Ishikawa (cell line): ENCODE results near the gene ADAM19.

ENCODE experiments used
- CEBPB ChIP-seq: IDR thresholded peaks from 2 replicates; pipeline ENCODE4 v1.6.1; 2012
- EGR1 ChIP-seq: IDR thresholded peaks from 2 replicates; pipeline ENCODE4 v1.6.1; 2012
- USF1 ChIP-seq: IDR thresholded peaks from 2 replicates; pipeline ENCODE4 v1.6.1; 2012

DNA sequence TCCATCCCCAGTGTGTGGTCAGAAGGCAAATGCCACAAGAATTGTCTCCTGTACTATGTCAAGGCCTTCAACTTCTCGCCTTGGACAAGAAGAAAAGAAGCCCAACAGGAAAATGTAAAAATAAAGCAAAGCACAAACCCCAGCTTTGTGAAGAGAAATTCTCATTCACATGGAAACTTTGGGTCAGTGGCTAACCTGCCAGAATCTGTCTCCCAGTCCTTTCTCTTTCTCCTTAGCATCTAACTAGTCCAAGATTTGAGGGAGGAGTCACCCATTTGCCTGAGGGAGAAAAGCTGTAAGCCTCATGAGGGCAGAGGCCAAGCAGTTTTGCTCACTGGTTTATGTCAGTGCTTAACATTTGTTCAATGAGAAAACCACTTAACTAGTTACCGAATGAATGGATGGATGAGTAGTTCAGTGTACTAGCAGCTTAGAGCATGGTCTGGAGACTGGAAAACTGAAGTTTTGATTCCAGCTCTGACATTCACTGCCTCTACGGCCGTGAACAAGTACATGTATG, 36.0 kb downstream of the ADAM19 start:
- TF ChIP-seq CEBPB (no peak), EGR1 (no peak), USF1 (no peak)
